Measurements from ENCODE around the gene CRY1. TPM values are rescaled to one million over a fixed set of nuclear protein-coding genes. Genes with fewer than 3 reads are reported as not detected.

The CRY1 gene
- total and polyA plus RNA-seq, 9 of the 15 experiments (the other 6 are each of a cell fraction or from before 2014, with no cell fraction given) = 8.7 to 33.3 (median 25.2) TPM

GRCh38 chr12:107109726-107110719 lies 16.7 kb upstream of the CRY1 start (continued):
- TF ChIP-seq SRF (CRISPR knock-in tag; IDR thresholded peaks at IDR 0.05) = peak; percentile 50 to 93; a peak in 2 of 4 replicates
- TF ChIP-seq, protein P1, sequence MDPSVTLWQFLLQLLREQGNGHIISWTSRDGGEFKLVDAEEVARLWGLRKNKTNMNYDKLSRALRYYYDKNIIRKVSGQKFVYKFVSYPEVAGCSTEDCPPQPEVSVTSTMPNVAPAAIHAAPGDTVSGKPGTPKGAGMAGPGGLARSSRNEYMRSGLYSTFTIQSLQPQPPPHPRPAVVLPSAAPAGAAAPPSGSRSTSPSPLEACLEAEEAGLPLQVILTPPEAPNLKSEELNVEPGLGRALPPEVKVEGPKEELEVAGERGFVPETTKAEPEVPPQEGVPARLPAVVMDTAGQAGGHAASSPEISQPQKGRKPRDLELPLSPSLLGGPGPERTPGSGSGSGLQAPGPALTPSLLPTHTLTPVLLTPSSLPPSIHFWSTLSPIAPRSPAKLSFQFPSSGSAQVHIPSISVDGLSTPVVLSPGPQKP (CRISPR knock-in tag; IDR thresholded peaks at IDR 0.05) = no peak
- no peak for TF ChIP-seq ZFP1 (CRISPR knock-in tag; IDR thresholded peaks at IDR 0.05)
- no peak for TF ChIP-seq ETV5 (CRISPR knock-in tag; IDR thresholded peaks at IDR 0.05; ENCODE audit: low read depth)
- TF ChIP-seq HDAC2 (IDR thresholded peaks at IDR 0.05) = 0 out of 2 replicates have a peak, but pooled peaks have one; percentile 29
- TF ChIP-seq ZNF324 (CRISPR knock-in tag; IDR thresholded peaks at IDR 0.05) = no peak
- TF ChIP-seq SRSF1 (IDR thresholded peaks at IDR 0.05; ENCODE audit: low read depth, low read length) = no peak
- TF ChIP-seq NR1H2 (CRISPR knock-in tag; IDR thresholded peaks at IDR 0.05) = no peak
- no peak for TF ChIP-seq CBFA2T2 (conservative IDR thresholded peaks at IDR 0.05)
- TF ChIP-seq, protein P2, sequence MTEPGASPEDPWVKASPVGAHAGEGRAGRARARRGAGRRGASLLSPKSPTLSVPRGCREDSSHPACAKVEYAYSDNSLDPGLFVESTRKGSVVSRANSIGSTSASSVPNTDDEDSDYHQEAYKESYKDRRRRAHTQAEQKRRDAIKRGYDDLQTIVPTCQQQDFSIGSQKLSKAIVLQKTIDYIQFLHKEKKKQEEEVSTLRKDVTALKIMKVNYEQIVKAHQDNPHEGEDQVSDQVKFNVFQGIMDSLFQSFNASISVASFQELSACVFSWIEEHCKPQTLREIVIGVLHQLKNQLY (CRISPR knock-in tag; conservative IDR thresholded peaks at IDR 0.05) = no peak
- TF ChIP-seq CREB1 (IDR thresholded peaks at IDR 0.05) = no peak
- peak; percentile 28; the same call in 1 of the 2 replicates for TF ChIP-seq CREB1 (CRISPR knock-in tag; IDR thresholded peaks at IDR 0.05)
- TF ChIP-seq NKRF (IDR thresholded peaks at IDR 0.05; ENCODE audit: borderline replicate concordance) = no peak
- TF ChIP-seq, protein P3, sequence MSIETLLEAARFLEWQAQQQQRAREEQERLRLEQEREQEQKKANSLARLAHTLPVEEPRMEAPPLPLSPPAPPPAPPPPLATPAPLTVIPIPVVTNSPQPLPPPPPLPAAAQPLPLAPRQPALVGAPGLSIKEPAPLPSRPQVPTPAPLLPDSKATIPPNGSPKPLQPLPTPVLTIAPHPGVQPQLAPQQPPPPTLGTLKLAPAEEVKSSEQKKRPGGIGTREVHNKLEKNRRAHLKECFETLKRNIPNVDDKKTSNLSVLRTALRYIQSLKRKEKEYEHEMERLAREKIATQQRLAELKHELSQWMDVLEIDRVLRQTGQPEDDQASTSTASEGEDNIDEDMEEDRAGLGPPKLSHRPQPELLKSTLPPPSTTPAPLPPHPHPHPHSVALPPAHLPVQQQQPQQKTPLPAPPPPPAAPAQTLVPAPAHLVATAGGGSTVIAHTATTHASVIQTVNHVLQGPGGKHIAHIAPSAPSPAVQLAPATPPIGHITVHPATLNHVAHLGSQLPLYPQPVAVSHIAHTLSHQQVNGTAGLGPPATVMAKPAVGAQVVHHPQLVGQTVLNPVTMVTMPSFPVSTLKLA (conservative IDR thresholded peaks at IDR 0.05) = peak; percentile 21 to 63; a peak in 1 of 4 replicates
- 0 out of 2 replicates have a peak, but pooled peaks have one; percentile 8 for TF ChIP-seq EP300 (IDR thresholded peaks at IDR 0.05; ENCODE audit: low read length)
- no peak for TF ChIP-seq POLR3G (IDR thresholded peaks at IDR 0.05; ENCODE audit: extremely low read depth, insufficient read length, insufficient replicate concordance)
- peak; percentile 66; the same call in 1 of the 2 replicates for TF ChIP-seq MXI1 (IDR thresholded peaks at IDR 0.05; ENCODE audit: low read depth, low read length)
- 0 out of 2 replicates have a peak, but pooled peaks have one; percentile 37 for TF ChIP-seq DPF2 (IDR thresholded peaks at IDR 0.05)
- TF ChIP-seq RBM14 (IDR thresholded peaks at IDR 0.05; ENCODE audit: borderline replicate concordance, insufficient read depth, low read depth, low read length) = no peak
- no peak for TF ChIP-seq NCOR1 (IDR thresholded peaks at IDR 0.05)
- TF ChIP-seq ARNT (IDR thresholded peaks at IDR 0.05) = no peak; a peak in 1 of 4 replicates
- TF ChIP-seq NCOA2 (IDR thresholded peaks at IDR 0.05; ENCODE audit: partially characterized antibody in 2 of 2) = no peak

Measured in K562 (cell line).